ENCODE measurements around the gene FGD5. TPM values are rescaled to one million over a fixed set of nuclear protein-coding genes. Genes with fewer than 3 reads are reported as not detected.

Gene FGD5
- total RNA-seq, 1 experiment from 2014 or later, result 0.17 TPM

DNA sequence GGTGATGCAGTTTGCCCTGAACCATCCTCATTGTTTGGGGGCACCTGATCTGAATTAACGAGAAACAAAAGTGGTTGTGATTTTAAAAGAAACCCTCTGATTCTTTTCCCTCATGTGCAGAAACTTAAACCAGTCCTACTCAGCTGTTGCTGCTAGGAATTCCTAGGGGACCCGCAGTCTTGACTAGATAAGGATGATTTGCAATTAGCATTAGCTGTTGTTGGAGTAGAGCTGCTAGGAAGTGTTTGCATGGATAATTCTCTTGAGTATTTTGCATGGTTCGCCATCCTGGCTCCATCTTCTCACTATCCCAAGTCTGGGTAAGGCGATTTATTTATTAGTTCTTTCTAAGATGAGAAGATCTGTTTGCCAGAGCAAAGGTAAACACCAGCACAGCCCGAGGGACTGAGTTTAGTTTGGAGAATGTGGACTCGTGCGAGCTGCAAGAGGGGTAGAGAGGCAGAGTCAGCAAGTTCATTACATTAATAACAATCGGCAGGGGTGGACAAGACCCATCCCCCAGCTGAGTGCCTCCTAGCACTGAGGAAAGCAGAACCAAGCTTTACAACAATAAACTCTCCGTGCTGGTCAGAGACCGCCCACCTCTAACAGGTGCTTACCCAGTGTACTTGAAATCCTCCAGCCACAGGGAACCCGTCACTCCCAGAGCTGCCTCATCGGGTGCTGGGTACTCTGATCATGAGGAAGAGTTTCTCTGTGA lies 4.1 kb downstream of the FGD5 start:
- DNase-seq (ENCODE audit: extremely low read depth, low read depth), result no peak

DNA sequence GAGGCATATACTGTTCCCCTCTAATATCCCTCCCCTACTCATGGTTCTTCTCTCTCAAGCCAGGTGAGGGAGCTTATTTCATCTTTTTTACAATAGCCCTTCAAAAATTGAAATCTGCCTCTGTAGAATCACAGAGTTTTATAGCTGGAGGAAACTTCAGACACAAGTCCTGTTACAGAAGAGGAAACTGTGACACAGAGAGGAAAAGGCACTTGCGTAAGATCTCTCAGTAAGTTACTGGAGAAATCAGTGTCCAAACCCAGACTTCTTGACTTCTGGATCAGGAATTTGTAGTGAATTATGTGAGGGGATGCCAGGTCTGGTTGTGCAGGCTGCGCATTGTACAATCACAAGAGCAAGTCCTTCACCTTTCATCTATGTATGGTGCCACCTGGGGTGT lies 4.6 kb downstream of the FGD5 start:
- no peak for DNase-seq (ENCODE audit: extremely low read depth, low read depth)

DNA sequence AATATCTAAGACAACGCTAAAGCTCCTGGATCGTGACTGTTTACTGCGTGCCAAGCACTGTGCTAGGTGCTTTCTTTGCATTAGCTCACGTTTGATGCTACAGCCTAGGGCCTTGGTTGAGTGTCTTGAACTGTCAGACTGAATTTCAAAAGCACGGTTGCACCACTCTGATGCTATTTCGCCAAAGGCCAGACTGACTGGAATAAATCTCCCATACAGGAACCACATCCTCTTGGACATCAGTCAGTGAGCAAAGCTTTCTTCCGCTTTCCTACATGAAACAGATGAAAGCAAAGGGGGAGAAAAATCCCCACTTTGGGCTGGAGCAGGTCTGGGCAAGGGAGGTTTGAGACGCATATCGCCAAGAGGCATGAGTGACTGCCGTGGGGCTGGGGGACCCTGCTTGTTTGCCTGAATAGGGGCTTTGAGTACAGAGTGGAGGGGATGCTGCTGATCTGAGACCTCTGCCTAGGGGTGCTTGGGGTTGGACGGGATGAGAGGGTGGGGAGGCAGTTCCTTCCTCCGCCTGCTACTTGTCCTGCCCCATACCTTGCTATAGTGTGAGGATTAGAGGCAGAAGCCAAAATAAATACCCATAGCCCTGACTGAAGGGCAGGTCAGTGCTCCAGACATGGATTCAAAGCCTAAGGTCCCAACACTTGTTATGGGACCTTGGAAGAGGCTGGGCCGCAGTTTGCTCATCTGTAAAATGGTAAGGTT lies 5.3 kb downstream of the FGD5 start:
- no peak for DNase-seq (ENCODE audit: extremely low read depth, low read depth)

DNA sequence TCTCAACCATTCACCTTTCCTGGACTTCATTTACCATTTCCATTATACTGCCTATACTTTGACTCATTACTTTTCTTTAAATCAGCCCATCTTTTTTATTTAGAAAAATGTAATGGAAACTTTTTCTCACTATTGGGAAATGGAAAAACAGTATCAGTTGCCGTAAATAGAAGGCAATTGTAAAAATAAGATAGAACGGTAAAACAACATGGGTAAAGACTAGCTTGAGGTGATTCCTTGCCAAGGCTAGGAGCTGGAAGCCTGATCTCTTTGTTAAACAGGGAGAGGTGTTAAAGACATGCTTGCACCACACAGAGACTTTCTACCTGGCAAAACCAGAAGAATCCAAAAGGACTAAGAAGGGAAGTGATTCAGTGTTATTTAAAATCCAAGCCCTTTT lies 5.9 kb downstream of the FGD5 start:
- DNase-seq (ENCODE audit: extremely low read depth, low read depth), result no peak

DNA sequence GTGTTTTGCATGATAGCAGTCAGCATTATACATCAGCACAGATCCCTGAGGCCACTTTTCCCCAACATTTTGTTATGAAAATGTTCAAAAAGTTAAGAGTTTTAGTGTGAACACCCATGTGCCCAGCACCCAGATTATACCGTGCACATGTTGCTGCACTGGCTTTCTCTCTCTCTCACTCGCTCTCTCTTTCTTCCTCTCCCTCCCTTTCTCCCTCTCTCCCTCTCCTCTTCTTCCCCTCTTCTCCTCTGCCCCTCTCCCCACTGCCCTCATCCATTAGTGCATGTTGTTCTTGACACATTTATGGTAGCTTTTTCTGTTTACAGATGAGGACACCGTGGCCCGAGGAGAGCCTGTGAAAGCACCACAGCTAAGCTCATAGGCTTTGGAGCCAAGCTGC lies 7.3 kb downstream of the FGD5 start:
- no peak for DNase-seq (ENCODE audit: extremely low read depth, low read depth)

DNA sequence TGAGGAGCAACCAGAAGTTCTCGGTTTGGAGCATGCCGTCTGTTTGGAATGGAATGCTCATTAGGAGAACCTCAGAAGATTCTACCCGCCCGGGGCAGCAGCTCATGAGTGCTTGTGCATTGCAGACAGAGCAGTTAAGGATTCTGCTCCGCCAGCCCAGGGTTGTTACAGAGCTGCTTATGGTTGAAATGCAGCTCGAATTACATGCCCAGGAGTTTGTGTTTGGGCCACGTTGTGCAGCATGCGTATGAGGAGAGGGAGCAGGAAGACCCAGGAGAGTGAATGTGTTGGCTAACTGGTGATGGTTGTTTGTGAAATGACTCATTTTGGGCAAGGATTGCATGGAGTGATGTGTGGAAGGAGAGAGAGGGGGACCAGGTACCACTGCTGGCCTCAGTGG lies 9.0 kb downstream of the FGD5 start:
- no peak for DNase-seq (ENCODE audit: extremely low read depth, low read depth)

DNA sequence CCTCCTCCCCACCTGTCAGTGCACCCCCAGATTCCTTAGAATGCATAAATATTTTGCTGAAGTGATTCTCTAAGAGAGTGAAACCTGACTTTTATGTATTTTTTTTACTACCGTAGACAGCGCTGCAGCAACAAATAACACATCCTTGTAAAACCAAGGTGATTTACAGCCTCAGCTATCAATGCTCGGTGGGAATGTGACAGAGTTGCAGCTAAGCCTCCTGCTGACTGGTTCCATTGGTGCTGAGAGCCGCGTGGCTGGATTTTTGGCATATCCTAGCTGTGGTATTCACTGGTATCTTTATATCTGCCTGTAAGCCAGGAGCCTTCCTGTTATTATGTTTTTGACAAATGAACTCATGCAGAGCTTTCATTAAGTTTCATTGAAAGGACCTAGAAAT lies 11.0 kb downstream of the FGD5 start:
- no peak for DNase-seq (ENCODE audit: extremely low read depth, low read depth)

DNA sequence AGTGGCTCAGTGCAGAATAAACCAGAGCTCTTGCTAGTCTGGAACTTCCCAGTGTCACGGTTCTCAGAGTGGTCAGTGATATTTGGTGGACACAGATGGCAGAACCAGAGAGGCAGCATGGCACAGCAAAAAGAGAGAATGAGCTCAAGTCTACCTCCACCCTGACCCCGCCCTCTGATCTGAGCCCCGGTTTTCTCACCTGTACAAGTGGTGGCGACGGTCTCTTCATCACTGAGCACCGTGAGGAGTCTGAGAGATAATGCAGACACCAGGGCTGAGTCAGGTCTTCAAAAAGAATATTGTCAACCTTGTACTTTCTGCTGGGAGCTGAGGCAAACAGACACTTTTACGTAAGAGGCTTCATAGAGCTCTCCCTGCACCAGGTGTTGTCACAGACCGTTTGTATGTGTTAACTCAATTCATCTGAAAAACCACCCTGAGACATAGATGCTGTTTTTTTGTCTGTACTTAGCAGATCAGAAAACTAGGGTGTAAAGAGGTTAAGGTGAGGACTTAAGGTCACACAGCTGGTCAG lies 13.2 kb downstream of the FGD5 start:
- no peak for DNase-seq (ENCODE audit: extremely low read depth, low read depth)

DNA sequence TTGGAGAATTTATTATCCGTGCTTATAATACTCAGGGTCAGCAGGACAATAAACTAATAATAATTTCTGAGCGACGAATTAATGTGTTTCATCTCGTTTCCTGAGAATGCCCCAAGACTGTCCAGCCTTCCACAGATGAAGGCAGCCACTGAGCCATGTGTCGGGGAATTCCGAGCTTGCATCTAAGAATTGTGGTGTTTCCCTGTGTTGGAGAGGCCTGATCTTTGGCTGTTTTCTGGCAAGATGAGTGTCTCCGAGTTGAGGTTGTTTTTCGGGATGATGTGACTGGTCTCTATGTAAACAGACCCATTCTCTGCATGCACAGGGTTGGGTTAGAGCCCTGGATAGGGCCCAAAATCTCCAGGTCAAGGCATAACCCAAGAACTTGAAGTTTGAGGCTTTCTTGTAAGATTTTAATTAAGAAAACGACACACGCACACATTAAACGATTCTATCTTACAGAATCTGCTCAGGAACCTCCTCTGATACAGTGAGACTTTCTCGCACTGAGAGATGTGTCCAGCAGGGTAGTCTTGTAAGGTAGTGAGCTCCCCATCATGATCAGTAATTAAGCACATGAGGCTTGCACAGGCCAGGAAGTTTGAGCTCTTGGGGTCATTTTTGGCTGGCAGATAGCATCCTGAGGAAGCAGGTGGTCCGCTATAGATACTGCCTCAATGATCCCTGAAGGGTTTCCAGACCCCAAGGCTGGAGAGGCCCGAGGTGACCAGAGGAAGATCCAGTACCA lies 14.4 kb downstream of the FGD5 start:
- DNase-seq (ENCODE audit: extremely low read depth, low read depth), result no peak

DNA sequence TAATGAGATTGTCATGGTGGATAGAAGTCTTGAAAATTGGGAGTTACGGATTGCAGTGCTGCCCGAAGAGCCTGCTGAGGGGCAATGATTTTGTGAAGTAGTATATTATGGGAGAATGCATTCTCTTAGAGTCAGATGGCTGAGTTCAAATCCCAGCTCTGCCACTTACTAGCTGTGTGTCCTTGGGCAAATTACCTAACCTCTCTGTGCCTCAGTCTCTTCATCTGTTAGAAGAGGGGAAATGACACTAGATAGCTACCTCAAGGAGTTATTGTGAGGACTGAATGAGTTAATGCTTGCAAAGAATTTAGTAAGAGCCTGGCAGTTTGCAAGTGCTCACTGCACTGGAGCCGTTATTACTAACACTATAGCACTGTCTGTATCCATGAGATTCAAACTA lies 15.4 kb downstream of the FGD5 start:
- no peak for DNase-seq (ENCODE audit: extremely low read depth, low read depth)

DNA sequence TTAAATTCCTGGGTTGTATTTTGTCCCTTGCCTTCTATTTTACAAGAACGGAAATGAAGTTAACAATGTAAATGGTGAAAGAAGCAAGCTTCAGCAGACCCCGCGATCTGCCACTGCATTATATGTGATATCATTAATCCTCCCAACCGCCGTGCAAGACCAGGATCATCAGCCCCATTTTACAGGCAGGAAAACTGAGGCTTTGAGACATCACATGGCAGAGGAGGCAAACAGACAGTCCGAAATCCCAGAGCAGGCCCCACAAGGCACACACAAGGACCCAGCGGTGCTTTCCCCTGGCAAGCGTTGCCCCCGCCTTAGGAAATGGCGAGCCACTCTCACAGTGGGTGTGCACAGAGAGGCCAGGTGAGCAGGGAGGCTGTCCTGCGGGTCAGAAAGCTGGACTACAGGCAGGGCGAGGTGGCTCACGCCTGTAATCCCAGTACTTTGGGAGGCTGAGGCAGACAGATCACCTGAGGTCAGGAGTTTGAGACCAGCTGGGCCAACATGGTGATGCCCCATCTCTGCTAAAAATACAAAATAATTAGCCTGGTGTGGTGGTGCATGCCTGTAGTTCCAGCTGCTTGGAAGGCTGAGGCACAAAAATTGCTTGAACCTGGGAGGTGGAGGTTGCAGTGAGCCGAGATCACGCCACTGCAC lies 16.2 kb downstream of the FGD5 start:
- DNase-seq (ENCODE audit: extremely low read depth, low read depth), result no peak

DNA sequence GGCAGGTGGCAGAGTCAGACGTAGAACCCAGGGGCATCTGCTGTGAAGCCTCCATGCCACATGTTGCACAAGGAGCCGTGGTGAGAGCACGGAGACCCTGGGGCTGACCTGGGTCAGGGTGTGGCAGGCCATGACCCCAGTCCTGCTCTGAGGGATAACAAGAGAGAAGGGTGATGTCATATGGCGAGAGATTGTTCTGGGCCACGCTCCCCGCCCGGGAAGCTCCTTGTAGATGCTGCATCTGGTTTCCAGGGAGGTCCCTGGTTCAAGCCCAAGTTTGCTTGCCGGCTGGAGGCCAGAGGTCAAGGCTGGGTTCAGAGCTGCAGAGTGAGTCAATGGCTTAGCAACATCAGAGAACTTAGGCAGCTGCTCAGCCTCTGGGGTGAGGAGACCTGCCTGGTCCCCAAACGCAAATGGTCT lies 17.3 kb downstream of the FGD5 start:
- no peak for DNase-seq (ENCODE audit: extremely low read depth, low read depth)

DNA sequence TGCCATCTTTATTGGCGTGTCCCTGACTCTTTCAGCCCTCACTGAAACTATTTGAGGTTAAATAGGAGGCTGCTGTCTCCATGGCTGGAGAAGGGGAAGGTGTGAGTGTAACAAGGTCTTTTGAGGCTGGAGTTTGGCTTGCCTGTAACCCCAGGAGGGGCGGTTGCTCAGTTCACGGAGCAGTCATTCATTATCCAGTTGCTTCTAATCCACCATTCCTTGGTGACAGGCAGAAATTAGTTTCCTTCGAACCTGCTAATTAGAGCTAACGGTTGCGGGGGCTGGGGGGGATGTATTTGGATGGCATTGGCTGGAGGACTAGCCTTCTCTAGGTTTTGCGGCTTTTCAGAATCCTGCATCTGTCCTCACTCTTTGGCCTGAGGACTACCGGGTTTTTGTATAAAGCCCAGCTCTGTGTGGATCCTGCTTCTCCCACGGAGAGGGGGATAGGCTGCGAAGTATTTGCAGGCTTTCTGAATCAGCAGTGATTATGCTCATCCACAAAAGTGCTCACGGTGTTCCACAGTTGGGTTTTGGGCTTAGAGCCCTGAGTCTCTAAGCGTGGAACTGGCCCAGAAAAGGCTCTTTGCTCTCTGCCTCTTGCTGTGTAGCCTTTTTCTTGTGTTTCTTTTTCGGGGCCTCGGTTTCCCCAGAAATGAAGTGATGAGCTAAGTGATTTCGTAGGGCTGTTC lies 18.6 kb downstream of the FGD5 start:
- no peak for DNase-seq (ENCODE audit: extremely low read depth, low read depth)

DNA sequence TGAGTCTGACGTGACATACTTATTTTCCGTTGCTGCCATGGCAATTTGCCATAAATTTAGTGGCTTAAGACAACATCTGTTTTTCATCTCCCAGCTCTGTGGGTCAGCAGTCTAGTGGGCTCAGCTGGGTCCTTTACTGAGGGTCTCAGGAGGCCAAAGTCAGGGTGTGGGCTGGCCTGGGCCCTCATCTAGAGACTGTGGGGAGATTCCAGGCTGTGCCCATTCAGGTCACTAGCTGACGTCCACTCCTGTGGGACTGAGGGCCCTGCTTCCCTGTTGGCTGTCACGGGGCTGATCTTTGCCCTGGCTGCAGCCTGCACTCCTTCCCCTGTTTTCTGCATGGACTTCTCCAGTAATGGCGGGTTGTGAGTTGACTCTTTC lies 19.1 kb downstream of the FGD5 start:
- no peak for DNase-seq (ENCODE audit: extremely low read depth, low read depth)

DNA sequence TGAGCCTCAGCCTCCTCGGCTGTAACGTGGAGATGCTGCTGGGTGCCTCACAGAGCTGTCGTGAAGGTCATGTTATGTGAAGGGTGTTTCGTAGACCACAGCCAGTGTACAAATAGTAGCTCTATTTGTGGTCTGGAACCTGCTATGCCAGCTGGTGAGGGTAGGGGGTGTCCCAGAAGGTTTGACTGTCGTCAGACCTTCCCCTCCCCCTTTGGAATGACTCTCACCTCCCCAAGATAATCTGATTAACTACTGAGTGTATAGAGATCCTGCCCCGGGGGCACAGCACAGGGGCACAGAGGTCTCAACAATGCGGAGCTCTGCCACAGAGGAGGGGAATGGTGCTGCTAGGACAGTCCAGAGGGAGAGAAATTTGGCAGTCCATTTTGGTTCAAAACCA lies 20.5 kb downstream of the FGD5 start:
- DNase-seq (ENCODE audit: extremely low read depth, low read depth), result no peak

DNA sequence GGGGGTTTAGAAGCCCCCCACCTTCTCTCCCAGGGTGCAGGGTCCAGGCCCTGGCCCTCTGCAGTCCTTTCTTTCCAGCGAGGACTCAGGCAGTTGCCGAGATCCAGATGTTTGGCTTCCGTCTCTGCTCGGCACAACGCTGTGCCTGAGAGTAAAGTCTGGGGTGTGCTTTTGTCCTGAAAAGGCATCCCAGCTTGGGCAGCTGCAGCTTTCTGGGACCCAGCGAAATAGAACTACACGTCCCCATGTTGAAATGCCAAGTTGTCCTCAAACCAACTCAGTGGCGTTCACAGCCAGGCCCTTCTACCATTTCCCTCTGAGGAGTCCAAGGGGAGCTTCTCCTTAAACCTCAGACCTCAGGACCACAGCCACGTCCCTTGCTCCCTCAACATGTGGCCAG lies 23.1 kb downstream of the FGD5 start:
- DNase-seq (ENCODE audit: extremely low read depth, low read depth), result no peak

DNA sequence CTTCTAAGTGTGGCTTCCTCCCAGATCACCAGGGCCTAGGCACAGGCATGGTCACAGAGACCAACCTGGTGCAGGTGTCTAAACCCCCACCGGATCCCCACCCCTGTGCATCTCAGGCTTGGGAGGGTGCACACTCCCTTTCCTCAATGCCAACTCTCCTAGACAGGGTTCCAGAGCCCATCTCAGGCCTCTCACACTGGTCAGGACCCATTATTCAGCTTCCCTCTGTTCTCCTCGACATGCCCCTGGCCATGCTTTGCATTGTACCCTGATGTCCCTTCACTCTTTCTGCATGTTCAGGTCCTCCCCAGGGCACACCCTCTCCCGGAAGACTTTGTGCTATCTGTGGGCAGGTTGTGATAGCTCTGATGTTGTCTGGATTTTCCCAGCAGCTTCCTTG lies 23.5 kb downstream of the FGD5 start:
- no peak for DNase-seq (ENCODE audit: extremely low read depth, low read depth)

DNA sequence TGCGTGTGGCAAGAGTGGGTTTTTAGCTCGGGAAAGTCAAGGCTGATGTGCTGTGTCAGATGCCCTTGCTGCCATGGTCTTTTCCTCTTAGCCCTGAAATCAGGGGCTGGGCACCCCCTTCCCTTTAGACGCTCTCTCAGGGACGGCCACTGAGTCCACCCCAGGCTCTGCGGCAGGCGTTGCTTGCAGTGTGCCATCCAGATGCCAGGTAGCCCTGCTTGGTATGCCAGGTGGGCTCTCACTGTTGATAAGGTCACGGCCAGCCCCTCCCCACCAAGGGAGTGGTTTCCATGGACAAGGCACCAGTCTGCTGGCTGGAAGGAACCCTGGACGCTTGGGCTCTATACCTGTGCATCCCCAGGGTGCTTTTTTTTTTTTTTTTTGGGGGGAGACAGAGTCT lies 24.6 kb downstream of the FGD5 start:
- DNase-seq (ENCODE audit: extremely low read depth, low read depth), result no peak

DNA sequence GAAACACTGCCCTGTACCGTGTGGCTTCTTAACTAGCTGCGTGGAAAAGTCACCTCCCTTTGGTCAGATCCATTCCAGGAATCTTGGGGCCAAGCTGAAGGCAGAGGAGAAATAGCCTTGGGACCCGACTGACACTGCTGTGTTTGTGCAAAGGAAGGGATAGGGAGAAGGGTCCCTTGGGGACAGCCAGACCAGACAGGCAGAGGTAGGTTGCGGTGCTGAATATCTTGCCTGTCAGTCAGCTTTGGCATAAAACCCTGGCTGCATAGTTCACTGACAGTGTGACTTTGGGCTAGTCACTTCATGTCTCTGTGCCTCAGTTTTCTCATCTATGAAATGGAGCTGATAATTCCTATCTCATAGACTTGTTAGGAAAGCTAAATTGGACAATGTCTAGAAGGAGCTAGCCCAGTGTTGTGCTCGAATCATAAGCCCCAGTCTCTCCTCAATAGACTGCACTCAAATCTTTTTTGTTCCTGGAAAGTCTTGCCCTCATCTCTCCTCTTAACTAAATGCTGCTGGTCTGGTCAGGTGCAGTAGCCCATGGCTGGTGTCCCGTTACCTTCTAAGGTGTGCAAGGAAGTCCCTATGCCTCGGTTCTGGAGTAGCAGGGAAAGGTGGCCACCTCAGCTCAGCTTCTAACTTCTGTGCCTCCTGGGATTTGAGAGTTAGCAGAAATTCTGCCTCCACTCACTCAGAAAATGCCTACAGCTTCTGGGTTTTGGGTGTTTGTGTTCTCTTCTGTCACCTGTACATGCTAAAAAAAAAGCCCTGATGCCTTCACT lies 25.8 kb downstream of the FGD5 start:
- DNase-seq (ENCODE audit: extremely low read depth, low read depth), result no peak

DNA sequence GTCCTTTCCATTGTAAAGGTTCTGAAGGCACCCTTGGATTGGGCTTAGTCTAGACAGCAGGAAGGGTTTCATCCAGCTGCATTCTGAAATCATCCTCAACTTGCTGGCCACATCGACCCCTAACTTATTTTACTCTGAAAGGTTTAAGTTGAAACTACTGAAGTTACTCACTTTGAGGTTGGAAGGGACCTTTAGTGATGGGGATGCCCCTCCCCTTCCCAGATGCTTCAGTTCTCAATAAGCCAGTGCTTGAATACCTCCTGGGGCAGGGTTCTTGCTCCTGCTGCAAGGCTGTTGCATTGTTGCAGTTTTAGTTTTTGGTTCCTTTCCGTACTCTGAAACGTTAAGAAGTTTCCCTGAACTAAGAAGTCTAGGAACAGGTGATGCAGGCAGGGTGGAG lies 26.4 kb downstream of the FGD5 start:
- DNase-seq (ENCODE audit: extremely low read depth, low read depth), result no peak

All from NCI-H460 (cell line).